Motor neuron (in vitro differentiated cells): ENCODE data around the gene OTOA. TPM values are rescaled to one million over a fixed set of nuclear protein-coding genes. Genes with fewer than 3 reads are reported as not detected.

Source experiments
- total RNA-seq, 8 experiments: library from RNA; unstranded; fragments of 300-600 nt; gene quantifications; 2 replicates each; pipeline versions ENCODE4 v1.2.3 to v1.2.4, GENCODE V29; 2022

Gene OTOA
- total RNA-seq, 8 experiments from 2014 or later: 0.05 to 0.47 (median 0.22) TPM

Other genes with a start within 250 kb of the OTOA start
- gene METTL9, start 64.4 kb upstream of the OTOA start, total RNA-seq: 100 to 1,000 TPM in 5 of 8 experiments, 10 to 100 TPM in 3; 33.6 to 124 (median 113) TPM
- gene IGSF6, start 11.4 kb upstream of the OTOA start, total RNA-seq: 1 to 10 TPM in 5 of 8 experiments, under 1 TPM in 3; 0.46 to 7.4 (median 1.0) TPM
- gene NPIPB4, start 193.8 kb downstream of the OTOA start, total RNA-seq: 100 to 1,000 TPM in 1 of 8 experiments, 10 to 100 TPM in 6, 1 to 10 TPM in 1; 8.9 to 131 (median 16.0) TPM